Keratinocyte (primary cell): ENCODE measurements around the gene CDKN2AIP. TPM values are rescaled to one million over a fixed set of nuclear protein-coding genes. Genes with fewer than 3 reads are reported as not detected.

Experiments
- DNase-seq: peaks from one replicate; pipeline ENCODE4 v3.0.0-alpha.2; 2011; ENCODE audit warnings: low read depth, missing footprints, low spot score
- FAIRE-seq: peaks from 2 replicates; lab custom pipeline; 2011; peaks lifted over from hg19 to GRCh38; lab: Jason Lieb, UNC
- H2AFZ ChIP-seq: 2 replicates; pipeline ENCODE4 v1.6.0; 2012; ENCODE audit warnings: low read length, control low read depth, inconsistent platforms; ENCODE audit not compliant: control insufficient read depth
- H3K27ac ChIP-seq: 2 replicates; pipeline ENCODE4 v1.5.1; 2011; ENCODE audit warnings: low read length; ENCODE audit not compliant: control insufficient read depth, insufficient read depth
- H3K27me3 ChIP-seq: 3 replicates; pipeline ENCODE4 v1.6.0; 2011; ENCODE audit warnings: low read length; ENCODE audit not compliant: control insufficient read depth, insufficient read depth; ENCODE audit errors: extremely low read depth
- H3K36me3 ChIP-seq, 2 experiments: 2 replicates in 1 of 2; 3 replicates in 1 of 2; pipeline ENCODE4 v1.5.1; 2011; ENCODE audit warnings: low read length in 2 of 2, mild to moderate bottlenecking in 1 of 2; ENCODE audit not compliant: control insufficient read depth in 2 of 2, insufficient read depth in 2 of 2; ENCODE audit errors: extremely low read depth in 1 of 2
- H3K4me1 ChIP-seq: 3 replicates; pipeline ENCODE4 v1.5.1; 2011; ENCODE audit warnings: low read length; ENCODE audit not compliant: control insufficient read depth, insufficient read depth; ENCODE audit errors: extremely low read depth
- H3K4me2 ChIP-seq: 3 replicates; pipeline ENCODE4 v1.6.0; 2011; ENCODE audit warnings: low read depth, low read length; ENCODE audit not compliant: control insufficient read depth, insufficient read depth; ENCODE audit errors: extremely low read depth
- H3K4me3 ChIP-seq, 3 experiments: fragments of 200-600 bp in 1 of 3; sonication (generic) in 1 of 3; 2 replicates in 2 of 3; 3 replicates in 1 of 3; pipeline ENCODE4 v1.5.1; 2011 to 2016; ENCODE audit warnings: low read length in 3 of 3, mild to moderate bottlenecking in 3 of 3, control low read depth in 2 of 3, inconsistent platforms in 1 of 3, low read depth in 1 of 3, mixed read lengths in 1 of 3, mixed run types in 1 of 3, moderate library complexity in 1 of 3; ENCODE audit not compliant: control insufficient read depth in 2 of 3, insufficient read depth in 2 of 3; ENCODE audit errors: extremely low read depth in 1 of 3
- H3K79me2 ChIP-seq: 2 replicates; pipeline ENCODE4 v1.6.0; 2012; ENCODE audit warnings: low read length; ENCODE audit not compliant: control insufficient read depth, insufficient read depth
- H3K9ac ChIP-seq: 3 replicates; pipeline ENCODE4 v1.6.0; 2011; ENCODE audit warnings: low read length; ENCODE audit not compliant: control insufficient read depth, insufficient read depth; ENCODE audit errors: extremely low read depth
- H3K9me1 ChIP-seq: 3 replicates; pipeline ENCODE4 v1.6.0; 2011; ENCODE audit warnings: low read length; ENCODE audit not compliant: control insufficient read depth, insufficient read depth; ENCODE audit errors: extremely low read depth
- H3K9me3 ChIP-seq: 2 replicates; pipeline ENCODE4 v1.5.1; 2012; ENCODE audit warnings: low read depth, low read length; ENCODE audit not compliant: control insufficient read depth
- H4K20me1 ChIP-seq: 3 replicates; pipeline ENCODE4 v1.6.0; 2011; ENCODE audit warnings: low read length; ENCODE audit not compliant: control insufficient read depth, insufficient read depth; ENCODE audit errors: extremely low read depth
- EZH2 ChIP-seq: IDR thresholded peaks from one replicate; pipeline ENCODE4 v1.6.1; 2012; ENCODE audit warnings: inconsistent platforms, mild to moderate bottlenecking, low read length, moderate library complexity
- dilution Hi-C: fragments of 300-500 bp; cut with MboI; formaldehyde crosslinking; loops from one replicate; pipeline ENCODE4 v1.7.0; 2020; ENCODE audit warnings: low sequenced_read_pairs; ENCODE audit not compliant: extremely low pct_ligation_motif_present
- polyA plus RNA-seq, 5 experiments: library from polyadenylated mRNA; depleted of rRNA in 3 of 5; stranded (reverse) in 3 of 5; stranded (forward) in 1 of 5; unstranded in 1 of 5; fragments of >200 nt; gene quantifications; 1 replicate in 1 of 5; 2 replicates in 3 of 5; 3 replicates in 1 of 5; pipeline versions ENCODE4 v1.2.1 to v1.2.3, GENCODE V29; 2011 to 2012; ENCODE audit warnings: missing spikeins in 2 of 5, low read depth in 1 of 5, low replicate concordance in 1 of 5
- TF ChIP-seq, protein P1 (sequence below), 3 experiments: IDR thresholded peaks in 1 of 3; conservative IDR thresholded peaks in 1 of 3; optimal IDR thresholded peaks in 1 of 3; 2 replicates in 2 of 3; 3 replicates in 1 of 3; pipeline versions ENCODE3 to v1.5.1; 2011; ENCODE audit warnings: low read length in 3 of 3, mild to moderate bottlenecking in 3 of 3, moderate library complexity in 2 of 3, control low read depth in 1 of 3, inconsistent platforms in 1 of 3; ENCODE audit not compliant: insufficient read depth in 2 of 3; ENCODE audit errors: extremely low read depth in 1 of 3

Gene CDKN2AIP
- polyA plus RNA-seq, 1 donor (not counting 4 experiments of a cell fraction or from before 2014, with no cell fraction given), result 13.6 TPM

DNA sequence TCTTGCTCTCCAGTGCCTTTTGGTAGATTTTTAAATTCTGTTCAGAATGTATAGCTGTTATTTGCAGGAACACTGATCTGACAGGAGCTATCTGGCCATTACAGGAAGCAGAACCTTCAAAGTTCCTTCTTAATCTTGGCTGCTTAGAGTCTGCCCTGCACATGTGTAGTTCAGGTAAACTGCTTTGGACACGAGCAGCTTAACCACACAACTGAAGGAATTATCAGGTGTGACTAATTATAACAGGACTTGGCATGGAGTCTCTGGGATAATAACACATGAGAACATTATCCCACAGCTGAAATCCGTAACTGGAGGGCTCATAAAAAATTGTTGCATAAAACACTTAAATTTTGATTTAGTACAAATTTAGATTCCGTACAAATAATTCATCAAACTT is 48.8 kb downstream of the CDKN2AIP start:
- Histone ChIP-seq H3K4me2 (peak overlapping the region; percentile 57), H3K9me1 (no peaks in the 10 kb centered on the region), H3K9me3 (no peaks in the 10 kb centered on the region), H3K27me3 (no peaks in the 10 kb centered on the region), H2AFZ (peak overlapping the region; percentile 2), H3K79me2 (no peaks in the 10 kb centered on the region), H3K4me3 (peak overlapping the region in 1 of 3 experiments; percentile 12), H3K4me1 (peaks cover 25% of the 10 kb centered on the region), H4K20me1 (no peaks in the 10 kb centered on the region), H3K27ac (peak overlapping the region; percentile 61), H3K9ac (no peak overlapping the region), H3K36me3 (no peaks in the 10 kb centered on the region)
- TF ChIP-seq EZH2, result no peak
- TF ChIP-seq, protein P1, sequence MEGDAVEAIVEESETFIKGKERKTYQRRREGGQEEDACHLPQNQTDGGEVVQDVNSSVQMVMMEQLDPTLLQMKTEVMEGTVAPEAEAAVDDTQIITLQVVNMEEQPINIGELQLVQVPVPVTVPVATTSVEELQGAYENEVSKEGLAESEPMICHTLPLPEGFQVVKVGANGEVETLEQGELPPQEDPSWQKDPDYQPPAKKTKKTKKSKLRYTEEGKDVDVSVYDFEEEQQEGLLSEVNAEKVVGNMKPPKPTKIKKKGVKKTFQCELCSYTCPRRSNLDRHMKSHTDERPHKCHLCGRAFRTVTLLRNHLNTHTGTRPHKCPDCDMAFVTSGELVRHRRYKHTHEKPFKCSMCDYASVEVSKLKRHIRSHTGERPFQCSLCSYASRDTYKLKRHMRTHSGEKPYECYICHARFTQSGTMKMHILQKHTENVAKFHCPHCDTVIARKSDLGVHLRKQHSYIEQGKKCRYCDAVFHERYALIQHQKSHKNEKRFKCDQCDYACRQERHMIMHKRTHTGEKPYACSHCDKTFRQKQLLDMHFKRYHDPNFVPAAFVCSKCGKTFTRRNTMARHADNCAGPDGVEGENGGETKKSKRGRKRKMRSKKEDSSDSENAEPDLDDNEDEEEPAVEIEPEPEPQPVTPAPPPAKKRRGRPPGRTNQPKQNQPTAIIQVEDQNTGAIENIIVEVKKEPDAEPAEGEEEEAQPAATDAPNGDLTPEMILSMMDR (optimal IDR thresholded peaks at IDR 0.05 in 1 of 3, IDR thresholded peaks at IDR 0.05 in 1 of 3, conservative IDR thresholded peaks at IDR 0.05 in 1 of 3; ENCODE audit: extremely low read depth in 1 of 3, insufficient read depth in 2 of 3, low read length in 3 of 3), result no peak
- no peak for DNase-seq
- FAIRE-seq, result no peak
- dilution Hi-C loops, result no loop called here

DNA sequence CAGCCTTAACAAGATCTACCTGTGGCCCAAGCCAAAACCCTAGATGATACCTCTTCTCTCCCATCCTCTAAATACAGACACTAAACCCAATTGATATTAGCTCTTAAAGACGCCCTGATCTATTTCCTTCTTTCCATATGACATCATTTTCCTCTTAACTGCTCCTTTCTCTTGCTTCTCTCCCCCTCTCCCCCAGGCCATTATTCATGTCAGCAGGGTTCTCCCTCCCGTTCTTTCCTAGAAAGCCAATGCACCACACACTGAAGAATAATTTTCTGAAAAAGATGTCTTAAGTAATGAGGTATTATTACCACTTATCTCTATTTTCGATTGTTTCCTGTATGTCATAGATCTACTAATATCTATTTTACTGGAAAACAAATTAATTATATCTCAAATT is 50.7 kb downstream of the CDKN2AIP start:
- no peaks in the 10 kb centered on the region for H3K36me3 ChIP-seq
- no peak overlapping the region for H3K4me2 ChIP-seq
- dilution Hi-C loops, result no loop called here
- FAIRE-seq (no peak), DNase-seq (no peak)
- no peaks in the 10 kb centered on the region for H3K79me2 ChIP-seq
- no peaks in the 10 kb centered on the region for H3K9me3 ChIP-seq
- H3K4me1 ChIP-seq, result peaks cover 25% of the 10 kb centered on the region
- H3K4me3 ChIP-seq, result no peak overlapping the region
- H3K9me1 ChIP-seq, result peaks cover 2% of the 10 kb centered on the region
- H3K27me3 ChIP-seq, result no peaks in the 10 kb centered on the region
- no peaks in the 10 kb centered on the region for H4K20me1 ChIP-seq
- no peak overlapping the region for H3K9ac ChIP-seq
- H3K27ac ChIP-seq, result no peak overlapping the region
- H2AFZ ChIP-seq, result no peak overlapping the region
- TF ChIP-seq, protein P1 (optimal IDR thresholded peaks at IDR 0.05 in 1 of 3, IDR thresholded peaks at IDR 0.05 in 1 of 3, conservative IDR thresholded peaks at IDR 0.05 in 1 of 3; ENCODE audit: extremely low read depth in 1 of 3, insufficient read depth in 2 of 3, low read length in 3 of 3), result no peak
- TF ChIP-seq EZH2, result no peak

Other genes with a start within 250 kb of the CDKN2AIP start
- gene CLDN22, start 124.4 kb upstream of the CDKN2AIP start, polyA plus RNA-seq, result 0.03 TPM in 1 of 3 replicates, not detected in the others
- not detected in 3 replicates for gene CLDN24, start 122.2 kb upstream of the CDKN2AIP start, polyA plus RNA-seq
- 8.8 to 16.1 TPM (median 12.1 TPM) in 3 replicates for gene ING2, start 60.4 kb downstream of the CDKN2AIP start, polyA plus RNA-seq
- gene RWDD4, start 214.5 kb downstream of the CDKN2AIP start, polyA plus RNA-seq, result 12.1 to 25.5 TPM (median 17.4 TPM) in 3 replicates
- gene TRAPPC11, start 214.7 kb downstream of the CDKN2AIP start, polyA plus RNA-seq, result 30.8 to 42.5 TPM (median 33.2 TPM) in 3 replicates